ENCODE data around the gene NEK10. TPM values are rescaled to one million over a fixed set of nuclear protein-coding genes. Genes with fewer than 3 reads are reported as not detected.
A peak's percentile ranks its signal among the peaks of the same experiment; 100 is the strongest.
"Not testable (repeated sequence)": the region's sequence is repeated elsewhere in the genome, so short reads cannot be mapped to it uniquely, and the experiment has no call there.

The NEK10 gene
- total RNA-seq, 1 donor from 2014 or later, result 0.28 TPM

GRCh38 chr3:27317096-27317495 is 52.1 kb downstream of the NEK10 start:
- DNase-seq, result peak; percentile 43
- Mint-ChIP-seq H3K27me3 (peaks cover 2% of the 10 kb centered on the region), H3K27ac (no peak overlapping the region), H3K9me3 (no peaks in the 10 kb centered on the region), H3K36me3 (ENCODE audit: low read depth) (no peaks in the 10 kb centered on the region), H3K4me3 (no peak overlapping the region), H3K4me1 (no peaks in the 10 kb centered on the region)
- intact Hi-C loops (cut with micrococcal nuclease), result loop anchor here (10.0 kb wide), 1 partner anchor 1008 kb away; no protein-coding TSS in a partner anchor

- Mint-ChIP-seq H3K9me3 (no peaks in the 10 kb centered on the region), H3K27ac (no peak overlapping the region), H3K27me3 (peaks cover 11% of the 10 kb centered on the region), H3K4me3 (no peak overlapping the region), H3K36me3 (ENCODE audit: low read depth) (no peaks in the 10 kb centered on the region), H3K4me1 (no peaks in the 10 kb centered on the region)
- intact Hi-C loops (cut with micrococcal nuclease), result loop anchor here (10.0 kb wide), 1 partner anchor 1010 kb away; no protein-coding TSS in a partner anchor
- DNase-seq, result no peak
Measured at GRCh38 chr3:27315003-27315402, 54.2 kb downstream of the NEK10 start.

GRCh38 chr3:27312044-27312668 is 57.0 kb downstream of the NEK10 start:
- no peaks in the 10 kb centered on the region for H3K4me1 Mint-ChIP-seq
- intact Hi-C loops (cut with micrococcal nuclease), result loop anchor here (1.0 to 10.0 kb wide), 4 partner anchors 157 to 1013 kb away; no protein-coding TSS in a partner anchor
- no peaks in the 10 kb centered on the region for H3K9me3 Mint-ChIP-seq
- DNase-seq, result peak; percentile 69
- H3K4me3 Mint-ChIP-seq, result no peak overlapping the region
- peaks cover 12% of the 10 kb centered on the region for H3K27me3 Mint-ChIP-seq
- no peak overlapping the region for H3K27ac Mint-ChIP-seq
- no peaks in the 10 kb centered on the region for H3K36me3 Mint-ChIP-seq (ENCODE audit: low read depth)

- H3K36me3 Mint-ChIP-seq (ENCODE audit: low read depth), result no peaks in the 10 kb centered on the region
- H3K4me1 Mint-ChIP-seq, result no peaks in the 10 kb centered on the region
- no peak overlapping the region for H3K27ac Mint-ChIP-seq
- intact Hi-C loops (cut with micrococcal nuclease), result loop anchor here (5.0 to 10.0 kb wide), 2 partner anchors 346 to 1013 kb away; no protein-coding TSS in a partner anchor
- DNase-seq, result peak; percentile 46
- H3K4me3 Mint-ChIP-seq, result no peak overlapping the region
- no peaks in the 10 kb centered on the region for H3K9me3 Mint-ChIP-seq
- H3K27me3 Mint-ChIP-seq, result peaks cover 15% of the 10 kb centered on the region
Measured at GRCh38 chr3:27311400-27311799, 57.8 kb downstream of the NEK10 start.

- H3K4me3 Mint-ChIP-seq, result no peak overlapping the region
- peak; percentile 27 for DNase-seq
- no peaks in the 10 kb centered on the region for H3K36me3 Mint-ChIP-seq (ENCODE audit: low read depth)
- H3K9me3 Mint-ChIP-seq, result no peaks in the 10 kb centered on the region
- H3K27ac Mint-ChIP-seq, result no peak overlapping the region
- H3K27me3 Mint-ChIP-seq, result peaks cover 15% of the 10 kb centered on the region
- no peaks in the 10 kb centered on the region for H3K4me1 Mint-ChIP-seq
- intact Hi-C loops (cut with micrococcal nuclease), result loop anchor here (5.0 to 10.0 kb wide), 2 partner anchors 347 to 1014 kb away; no protein-coding TSS in a partner anchor
Measured at GRCh38 chr3:27310688-27311087, 58.5 kb downstream of the NEK10 start.

- H3K27ac Mint-ChIP-seq, result no peak overlapping the region
- H3K4me3 Mint-ChIP-seq, result no peak overlapping the region
- intact Hi-C loops (cut with micrococcal nuclease), result no loop called here
- H3K36me3 Mint-ChIP-seq (ENCODE audit: low read depth), result no peaks in the 10 kb centered on the region
- peaks cover 15% of the 10 kb centered on the region for H3K27me3 Mint-ChIP-seq
- no peaks in the 10 kb centered on the region for H3K4me1 Mint-ChIP-seq
- no peaks in the 10 kb centered on the region for H3K9me3 Mint-ChIP-seq
- DNase-seq, result no peak
Measured at GRCh38 chr3:27307566-27307965, 61.6 kb downstream of the NEK10 start.

- no peaks in the 10 kb centered on the region for H3K9me3 Mint-ChIP-seq
- DNase-seq, result no peak
- no peaks in the 10 kb centered on the region for H3K36me3 Mint-ChIP-seq (ENCODE audit: low read depth)
- H3K27me3 Mint-ChIP-seq, result peaks cover 4% of the 10 kb centered on the region
- no peak overlapping the region for H3K27ac Mint-ChIP-seq
- no peaks in the 10 kb centered on the region for H3K4me1 Mint-ChIP-seq
- intact Hi-C loops (cut with micrococcal nuclease), result no loop called here
- H3K4me3 Mint-ChIP-seq, result no peak overlapping the region
Measured at GRCh38 chr3:27302891-27303290, 66.3 kb downstream of the NEK10 start.

GRCh38 chr3:27298981-27299380 is 70.2 kb downstream of the NEK10 start:
- H3K27me3 Mint-ChIP-seq; H3K36me3 Mint-ChIP-seq (ENCODE audit: low read depth); H3K4me3 Mint-ChIP-seq; H3K27ac Mint-ChIP-seq; H3K9me3 Mint-ChIP-seq; intact Hi-C loops (cut with micrococcal nuclease); H3K4me1 Mint-ChIP-seq: not testable (repeated sequence)
- DNase-seq, result peak; percentile 13

GRCh38 chr3:27293939-27294338 is 75.2 kb downstream of the NEK10 start:
- DNase-seq, result peak; percentile 36
- Mint-ChIP-seq H3K27ac (no peak overlapping the region), H3K9me3 (no peaks in the 10 kb centered on the region), H3K27me3 (no peaks in the 10 kb centered on the region), H3K4me1 (no peaks in the 10 kb centered on the region), H3K4me3 (no peak overlapping the region), H3K36me3 (ENCODE audit: low read depth) (no peaks in the 10 kb centered on the region)
- intact Hi-C loops (cut with micrococcal nuclease), result no loop called here

- no peak for DNase-seq
Measured at GRCh38 chr3:27290760-27291159, 78.4 kb downstream of the NEK10 start.

GRCh38 chr3:27289769-27290413 is 79.3 kb downstream of the NEK10 start:
- Mint-ChIP-seq H3K4me3 (no peak overlapping the region), H3K36me3 (ENCODE audit: low read depth) (no peaks in the 10 kb centered on the region)

More at GRCh38 chr3:27290760-27291159, 78.4 kb downstream of the NEK10 start:
- H3K27ac Mint-ChIP-seq, result no peak overlapping the region
- H3K36me3 Mint-ChIP-seq (ENCODE audit: low read depth), result no peaks in the 10 kb centered on the region
- intact Hi-C loops (cut with micrococcal nuclease), result no loop called here
- no peak overlapping the region for H3K4me3 Mint-ChIP-seq
- no peaks in the 10 kb centered on the region for H3K27me3 Mint-ChIP-seq
- no peaks in the 10 kb centered on the region for H3K4me1 Mint-ChIP-seq
- no peaks in the 10 kb centered on the region for H3K9me3 Mint-ChIP-seq

GRCh38 chr3:27287052-27287451 is 82.1 kb downstream of the NEK10 start:
- Mint-ChIP-seq H3K4me1 (no peaks in the 10 kb centered on the region), H3K4me3 (no peak overlapping the region), H3K27me3 (no peaks in the 10 kb centered on the region), H3K9me3 (no peaks in the 10 kb centered on the region), H3K36me3 (ENCODE audit: low read depth) (no peaks in the 10 kb centered on the region), H3K27ac (no peak overlapping the region)
- peak; percentile 24 for DNase-seq
- intact Hi-C loops (cut with micrococcal nuclease), result no loop called here

More at GRCh38 chr3:27289769-27290413, 79.3 kb downstream of the NEK10 start:
- Mint-ChIP-seq H3K27ac (no peak overlapping the region), H3K9me3 (no peaks in the 10 kb centered on the region), H3K27me3 (no peaks in the 10 kb centered on the region), H3K4me1 (no peaks in the 10 kb centered on the region)
- intact Hi-C loops (cut with micrococcal nuclease), result no loop called here
- peak; percentile 8 for DNase-seq

- H3K27ac Mint-ChIP-seq; H3K27me3 Mint-ChIP-seq; H3K4me3 Mint-ChIP-seq; intact Hi-C loops (cut with micrococcal nuclease); H3K9me3 Mint-ChIP-seq; H3K36me3 Mint-ChIP-seq (ENCODE audit: low read depth); H3K4me1 Mint-ChIP-seq: not testable (repeated sequence)
- DNase-seq, result peak; percentile 9
Measured at GRCh38 chr3:27286467-27286866, 82.7 kb downstream of the NEK10 start.

- H3K4me1 Mint-ChIP-seq, result no peaks in the 10 kb centered on the region
- intact Hi-C loops (cut with micrococcal nuclease), result no loop called here
- no peaks in the 10 kb centered on the region for H3K9me3 Mint-ChIP-seq
Measured at GRCh38 chr3:27285668-27286067, 83.5 kb downstream of the NEK10 start.

More at GRCh38 chr3:27285668-27286067, 83.5 kb downstream of the NEK10 start:
- Mint-ChIP-seq H3K27me3 (no peaks in the 10 kb centered on the region), H3K27ac (no peak overlapping the region), H3K4me3 (no peak overlapping the region), H3K36me3 (ENCODE audit: low read depth) (no peaks in the 10 kb centered on the region)
- no peak for DNase-seq
